HepG2 (cell line): ENCODE results near the gene HLF. TPM values are rescaled to one million over a fixed set of nuclear protein-coding genes. Genes with fewer than 3 reads are reported as not detected.
A peak's percentile ranks its signal among the peaks of the same experiment; 100 is the strongest.

Experiments used
- ARID2 ChIP-seq: sonication (generic); formaldehyde crosslinking; IDR thresholded peaks from 2 replicates; pipeline ENCODE4 v1.8.1; 2022; ENCODE audit warnings: mild to moderate bottlenecking, missing genetic modification reagents, borderline replicate concordance
- ISL2 ChIP-seq: sonication (generic); formaldehyde crosslinking; IDR thresholded peaks from 2 replicates; pipeline ENCODE4 v1.5.0; 2020; ENCODE audit warnings: missing genetic modification reagents
- STAT5B ChIP-seq: sonication (generic); formaldehyde crosslinking; IDR thresholded peaks from 2 replicates; pipeline ENCODE4 v1.4.0; 2020; ENCODE audit warnings: missing genetic modification reagents
- ZBTB21 ChIP-seq: sonication (generic); formaldehyde crosslinking; IDR thresholded peaks from 2 replicates; pipeline ENCODE4 v1.4.0; 2020; ENCODE audit warnings: missing genetic modification reagents
- ZBTB40 ChIP-seq, 2 experiments: fragments of 450-650 bp in 1 of 2; sonication (generic) in 1 of 2; formaldehyde crosslinking in 1 of 2; IDR thresholded peaks; 2 replicates each; pipeline versions ENCODE4 v1.6.1 to v1.8.0; 2016 to 2022; ENCODE audit warnings: antibody characterized with exemption in 1 of 2, mild to moderate bottlenecking in 1 of 2, missing genetic modification reagents in 1 of 2
- ZNF318 ChIP-seq: sonication (generic); formaldehyde crosslinking; IDR thresholded peaks from 2 replicates; pipeline ENCODE4 v1.4.0; 2020; ENCODE audit warnings: mild to moderate bottlenecking, missing genetic modification reagents
- ZNF350 ChIP-seq: sonication (generic); formaldehyde crosslinking; IDR thresholded peaks from 2 replicates; pipeline ENCODE4 v1.4.0; 2020; ENCODE audit warnings: mild to moderate bottlenecking, low read depth, missing genetic modification reagents, borderline replicate concordance
- ZNF850 ChIP-seq: sonication (generic); formaldehyde crosslinking; conservative IDR thresholded peaks from 2 replicates; pipeline ENCODE4 v1.9.0; 2021; ENCODE audit warnings: mild to moderate bottlenecking, missing genetic modification reagents
- polyA plus RNA-seq, 8 experiments: library from polyadenylated mRNA; depleted of rRNA in 3 of 8; stranded (reverse) in 7 of 8; unstranded in 1 of 8; fragments of >200 nt; fragmentation: Illumina TruSeq in 4 of 8; extraction: Trizol in 4 of 8; gene quantifications; 2 replicates each; pipeline versions ENCODE4 v1.2.1 to v1.2.3, GENCODE V29; 2011 to 2016; ENCODE audit warnings: low read depth in 4 of 8, missing spikeins in 1 of 8, mixed read lengths in 1 of 8; ENCODE audit not compliant: insufficient read depth in 1 of 8
- total RNA-seq, 5 experiments: library from RNA; depleted of rRNA; stranded (reverse); fragments of >200 nt; fragmentation: Illumina TruSeq; extraction: Trizol; gene quantifications; 2 replicates each; pipeline ENCODE4 v1.2.3, GENCODE V29; 2016; ENCODE audit warnings: low read depth in 1 of 5

Gene HLF
- total and polyA plus RNA-seq, 2 of the 13 experiments (the other 11 are each of a cell fraction or from before 2014, with no cell fraction given): 202 to 346 TPM

GRCh38 chr17:55272711-55273578 is 8.2 kb downstream of the HLF start (continued):
- TF ChIP-seq ZBTB40 (IDR thresholded peaks at IDR 0.05) (no peak), ZBTB40 (CRISPR knock-in tag; IDR thresholded peaks at IDR 0.05) (no peak), STAT5B (CRISPR knock-in tag) (no peak), ZNF850 (CRISPR knock-in tag) (no peak), ISL2 (peak; percentile 15; the same call in 1 of the 2 replicates), ZNF318 (CRISPR knock-in tag) (no peak), ARID2 (CRISPR knock-in tag) (no peak), ZBTB21 (CRISPR knock-in tag) (no peak), ZNF350 (CRISPR knock-in tag) (no peak)
